GM18870 (cell line): ENCODE data around the gene PHF14.

Source experiments
- ATAC-seq: cut with Tn5 transposase; IDR thresholded peaks from one replicate; pipeline ENCODE4 v1.9.1; 2021; ENCODE audit warnings: moderate library complexity; ENCODE audit not compliant: unreplicated experiment

PHF14 gene

GRCh38 chr7:11206177-11206899 lies 232.7 kb downstream of the PHF14 start:
- ATAC-seq = no peak

- ATAC-seq = no peak
These were observed 233.9 kb downstream of the PHF14 start for GRCh38 chr7:11207565-11207964.

GRCh38 chr7:11208883-11209465 lies 235.3 kb downstream of the PHF14 start:
- ATAC-seq = no peak

- ATAC-seq = no peak
These were observed 236.7 kb downstream of the PHF14 start for GRCh38 chr7:11210374-11210773.

GRCh38 chr7:11212080-11212711 lies 238.5 kb downstream of the PHF14 start:
- peak; percentile 90 for ATAC-seq

GRCh38 chr7:11212816-11213215 lies 239.1 kb downstream of the PHF14 start:
- no peak for ATAC-seq

- no peak for ATAC-seq
These were observed 239.6 kb downstream of the PHF14 start for GRCh38 chr7:11213266-11213665.

- no peak for ATAC-seq
These were observed 242.6 kb downstream of the PHF14 start for GRCh38 chr7:11216276-11216675.

- no peak for ATAC-seq
These were observed 244.3 kb downstream of the PHF14 start for GRCh38 chr7:11217848-11218565.
